Transverse colon (tissue), 4 donors: Measurements from ENCODE around the gene CD96.

Experiments used
- EP300 ChIP-seq: sonication (generic); formaldehyde crosslinking; IDR thresholded peaks from one replicate; pipeline ENCODE4 v1.6.1; 2017; ENCODE audit warnings: antibody characterized with exemption, low read depth
- POLR2A ChIP-seq: fragments of 450-650 bp; IDR thresholded peaks from one replicate; pipeline ENCODE4 v1.6.1; 2016; ENCODE audit warnings: antibody characterized with exemption, mild to moderate bottlenecking, moderate library complexity
- POLR2AphosphoS5 ChIP-seq, 3 donors: sonication (generic); formaldehyde crosslinking; IDR thresholded peaks; one replicate each; pipeline ENCODE4 v1.6.1; 2016; ENCODE audit warnings: antibody characterized with exemption in 3 of 3
- TF ChIP-seq, protein P1 (sequence below), 5 experiments: fragments of 200-600 bp in 3 of 5; fragments of 450-650 bp in 2 of 5; sonication (generic) in 3 of 5; IDR thresholded peaks; 1 replicate in 2 of 5; 2 replicates in 3 of 5; pipeline ENCODE4 v1.5.1; 2016 to 2017; ENCODE audit warnings: antibody characterized with exemption in 5 of 5, inconsistent platforms in 3 of 5, mild to moderate bottlenecking in 2 of 5, moderate library complexity in 1 of 5

DNA sequence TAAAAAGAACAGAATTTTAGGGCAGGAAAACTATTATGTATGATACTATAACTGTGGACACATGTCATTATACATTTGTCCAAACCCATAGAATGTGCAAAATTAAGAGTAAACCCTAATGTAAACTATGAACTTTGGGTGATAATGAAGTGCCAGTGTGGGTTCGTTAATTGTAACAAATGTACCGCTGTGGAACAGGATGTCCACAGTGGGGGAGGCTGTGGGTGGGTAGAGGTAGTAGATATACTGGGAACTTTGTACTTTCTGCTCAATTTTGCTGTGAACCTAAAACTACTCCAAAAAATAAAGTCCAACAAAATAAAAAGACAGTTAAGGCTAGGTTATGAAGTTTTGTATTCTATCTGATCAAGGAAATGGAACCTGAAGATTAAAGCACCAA is 24.8 kb downstream of the CD96 start:
- TF ChIP-seq POLR2A (no peak), POLR2AphosphoS5 (IDR thresholded peaks at IDR 0.05) (no peak), EP300 (no peak)
- TF ChIP-seq, protein P1, sequence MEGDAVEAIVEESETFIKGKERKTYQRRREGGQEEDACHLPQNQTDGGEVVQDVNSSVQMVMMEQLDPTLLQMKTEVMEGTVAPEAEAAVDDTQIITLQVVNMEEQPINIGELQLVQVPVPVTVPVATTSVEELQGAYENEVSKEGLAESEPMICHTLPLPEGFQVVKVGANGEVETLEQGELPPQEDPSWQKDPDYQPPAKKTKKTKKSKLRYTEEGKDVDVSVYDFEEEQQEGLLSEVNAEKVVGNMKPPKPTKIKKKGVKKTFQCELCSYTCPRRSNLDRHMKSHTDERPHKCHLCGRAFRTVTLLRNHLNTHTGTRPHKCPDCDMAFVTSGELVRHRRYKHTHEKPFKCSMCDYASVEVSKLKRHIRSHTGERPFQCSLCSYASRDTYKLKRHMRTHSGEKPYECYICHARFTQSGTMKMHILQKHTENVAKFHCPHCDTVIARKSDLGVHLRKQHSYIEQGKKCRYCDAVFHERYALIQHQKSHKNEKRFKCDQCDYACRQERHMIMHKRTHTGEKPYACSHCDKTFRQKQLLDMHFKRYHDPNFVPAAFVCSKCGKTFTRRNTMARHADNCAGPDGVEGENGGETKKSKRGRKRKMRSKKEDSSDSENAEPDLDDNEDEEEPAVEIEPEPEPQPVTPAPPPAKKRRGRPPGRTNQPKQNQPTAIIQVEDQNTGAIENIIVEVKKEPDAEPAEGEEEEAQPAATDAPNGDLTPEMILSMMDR (IDR thresholded peaks at IDR 0.05): no peak
